ENCODE data around the gene MSRB3. TPM values are rescaled to one million over a fixed set of nuclear protein-coding genes. Genes with fewer than 3 reads are reported as not detected.
"Not testable (repeated sequence)": the region's sequence is repeated elsewhere in the genome, so short reads cannot be mapped to it uniquely, and the experiment has no call there.

The MSRB3 gene
- total RNA-seq (2014; rRNA removed): 36.0 and 40.8 TPM in 2 replicates
- polyA plus RNA-seq (2012): 33.0 TPM

GRCh38 chr12:65278576-65279368, at the start of gene MSRB3:
MSRB3 (plus strand) TSS chr12:65278683; CDS start chr12:65308580, 29,897 bp downstream.
- peak; percentile 73 for DNase-seq (ENCODE audit: low read depth)

GRCh38 chr12:65229441-65229840, 49.0 kb upstream of the MSRB3 start:
- DNase-seq (ENCODE audit: low read depth): peak; percentile 90

- DNase-seq (ENCODE audit: low read depth): peak; percentile 36
These were observed 45.9 kb upstream of the MSRB3 start for GRCh38 chr12:65232476-65233077.

- DNase-seq (ENCODE audit: low read depth): no peak
These were observed 41.3 kb upstream of the MSRB3 start for GRCh38 chr12:65237153-65237552.

- no peak for DNase-seq (ENCODE audit: low read depth)
These were observed 39.9 kb upstream of the MSRB3 start for GRCh38 chr12:65238609-65239008.

GRCh38 chr12:65248656-65249633, 29.5 kb upstream of the MSRB3 start:
- DNase-seq (ENCODE audit: low read depth): no peak

GRCh38 chr12:65252515-65252914, 26.0 kb upstream of the MSRB3 start:
- no peak for DNase-seq (ENCODE audit: low read depth)

- no peak for DNase-seq (ENCODE audit: low read depth)
These were observed 20.5 kb upstream of the MSRB3 start for GRCh38 chr12:65257986-65258385.

GRCh38 chr12:65259501-65259900, 19.0 kb upstream of the MSRB3 start:
- no peak for DNase-seq (ENCODE audit: low read depth)

- DNase-seq (ENCODE audit: low read depth): no peak
These were observed 14.7 kb upstream of the MSRB3 start for GRCh38 chr12:65263777-65264176.

GRCh38 chr12:65266408-65266807, 12.1 kb upstream of the MSRB3 start:
- no peak for DNase-seq (ENCODE audit: low read depth)

GRCh38 chr12:65269603-65270002, 8.9 kb upstream of the MSRB3 start:
- DNase-seq (ENCODE audit: low read depth): peak; percentile 9

- no peak for DNase-seq (ENCODE audit: low read depth)
These were observed 3.7 kb upstream of the MSRB3 start for GRCh38 chr12:65274602-65275272.

- no peak for DNase-seq (ENCODE audit: low read depth)
These were observed 2.9 kb upstream of the MSRB3 start for GRCh38 chr12:65275627-65276026.

GRCh38 chr12:65276916-65277530, 1.5 kb upstream of the MSRB3 start:
- DNase-seq (ENCODE audit: low read depth): no peak

- DNase-seq (ENCODE audit: low read depth): no peak
These were observed 398 bp upstream of the MSRB3 start for GRCh38 chr12:65277994-65278575.

GRCh38 chr12:65279369-65280112, 1.1 kb downstream of the MSRB3 start:
- peak; percentile 38 for DNase-seq (ENCODE audit: low read depth)

- DNase-seq (ENCODE audit: low read depth): no peak
These were observed 1.8 kb downstream of the MSRB3 start for GRCh38 chr12:65280306-65280705.

- no peak for DNase-seq (ENCODE audit: low read depth)
These were observed 4.4 kb downstream of the MSRB3 start for GRCh38 chr12:65282840-65283239.

GRCh38 chr12:65285532-65285931, 7.0 kb downstream of the MSRB3 start:
- DNase-seq (ENCODE audit: low read depth): not testable (repeated sequence)
